Measurements from ENCODE around the gene SLC19A2. TPM values are rescaled to one million over a fixed set of nuclear protein-coding genes. Genes with fewer than 3 reads are reported as not detected.

Gene SLC19A2
- total RNA-seq, 1 experiment from 2014 or later = 9.9 TPM

DNA sequence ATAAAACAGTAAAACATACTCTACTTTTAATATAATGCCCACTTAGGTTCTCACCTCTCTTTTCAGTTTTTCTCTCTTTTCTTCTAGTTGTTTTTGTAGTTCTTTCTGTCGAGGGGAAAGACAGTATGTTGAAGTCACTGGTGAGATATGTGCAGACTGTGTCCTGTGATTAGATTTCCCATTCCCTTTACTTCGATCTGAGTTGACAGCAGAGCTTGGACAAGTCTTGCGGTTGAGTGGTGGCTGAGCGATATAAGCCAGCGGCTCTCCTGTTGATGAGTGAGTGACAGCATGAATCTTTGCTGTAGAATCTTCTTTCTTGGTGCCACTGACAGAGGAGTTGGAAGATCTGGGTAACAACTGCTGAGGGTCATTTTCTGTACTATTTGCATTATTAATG, 64.4 kb downstream of the SLC19A2 start:
- Histone ChIP-seq H3K9me3 (ENCODE audit: low read depth, low read length, poor library complexity, severe bottlenecking) (no peaks in the 10 kb centered on the region), H3K27me3 (replicated peaks; ENCODE audit: insufficient read depth, low read depth, low read length, poor library complexity) (no peaks in the 10 kb centered on the region), H3K4me3 (ENCODE audit: low read depth, low read length, poor library complexity, severe bottlenecking) (no peak overlapping the region), H3K27ac (ENCODE audit: low read depth, low read length, poor library complexity, severe bottlenecking) (no peak overlapping the region), H3K4me1 (ENCODE audit: insufficient read depth, low read length, poor library complexity, severe bottlenecking) (no peaks in the 10 kb centered on the region), H3K36me3 (ENCODE audit: insufficient read depth, low read length, poor library complexity, severe bottlenecking) (no peaks in the 10 kb centered on the region)
- no peak for DNase-seq (ENCODE audit: low spot score)
- POLR2A ChIA-PET (ENCODE audit: low non-redundant PET) = no interaction called here
- intact Hi-C loops (cut with micrococcal nuclease; ENCODE audit: unreplicated experiment) = no loop called here
- BruUV-seq (replicated peaks) = no TSS peak
- CTCF ChIA-PET = no interaction called here
- TF ChIP-seq, protein P1, sequence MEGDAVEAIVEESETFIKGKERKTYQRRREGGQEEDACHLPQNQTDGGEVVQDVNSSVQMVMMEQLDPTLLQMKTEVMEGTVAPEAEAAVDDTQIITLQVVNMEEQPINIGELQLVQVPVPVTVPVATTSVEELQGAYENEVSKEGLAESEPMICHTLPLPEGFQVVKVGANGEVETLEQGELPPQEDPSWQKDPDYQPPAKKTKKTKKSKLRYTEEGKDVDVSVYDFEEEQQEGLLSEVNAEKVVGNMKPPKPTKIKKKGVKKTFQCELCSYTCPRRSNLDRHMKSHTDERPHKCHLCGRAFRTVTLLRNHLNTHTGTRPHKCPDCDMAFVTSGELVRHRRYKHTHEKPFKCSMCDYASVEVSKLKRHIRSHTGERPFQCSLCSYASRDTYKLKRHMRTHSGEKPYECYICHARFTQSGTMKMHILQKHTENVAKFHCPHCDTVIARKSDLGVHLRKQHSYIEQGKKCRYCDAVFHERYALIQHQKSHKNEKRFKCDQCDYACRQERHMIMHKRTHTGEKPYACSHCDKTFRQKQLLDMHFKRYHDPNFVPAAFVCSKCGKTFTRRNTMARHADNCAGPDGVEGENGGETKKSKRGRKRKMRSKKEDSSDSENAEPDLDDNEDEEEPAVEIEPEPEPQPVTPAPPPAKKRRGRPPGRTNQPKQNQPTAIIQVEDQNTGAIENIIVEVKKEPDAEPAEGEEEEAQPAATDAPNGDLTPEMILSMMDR (conservative IDR thresholded peaks at IDR 0.05; ENCODE audit: low read depth, low read length) = no peak
- no peak for TF ChIP-seq EZH2 (IDR thresholded peaks at IDR 0.05; ENCODE audit: borderline replicate concordance, low read depth, low read length, poor library complexity, severe bottlenecking)

DNA sequence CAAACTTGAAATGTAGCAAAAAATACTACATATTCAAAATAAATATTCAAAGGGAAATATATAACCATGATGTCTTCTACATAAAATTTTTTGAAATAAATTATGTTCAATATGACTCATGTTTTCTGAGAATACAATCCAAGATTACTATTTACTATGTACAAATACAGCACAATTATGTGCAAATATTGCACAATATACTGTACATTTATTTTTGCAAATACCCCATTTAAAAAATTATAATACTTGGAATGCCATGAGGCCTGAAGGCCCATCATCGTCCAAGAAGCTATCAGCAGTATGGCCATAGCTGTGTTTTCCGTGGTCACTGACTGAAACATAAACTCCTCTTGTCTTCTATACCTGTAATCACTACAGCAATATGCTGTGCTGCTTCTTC, 70.8 kb downstream of the SLC19A2 start:
- no TSS peak for BruUV-seq (replicated peaks)
- no peaks in the 10 kb centered on the region for H3K4me1 ChIP-seq (ENCODE audit: insufficient read depth, low read length, poor library complexity, severe bottlenecking)
- no peak overlapping the region for H3K27ac ChIP-seq (ENCODE audit: low read depth, low read length, poor library complexity, severe bottlenecking)
- H3K9me3 ChIP-seq (ENCODE audit: low read depth, low read length, poor library complexity, severe bottlenecking) = no peaks in the 10 kb centered on the region
- no peaks in the 10 kb centered on the region for H3K27me3 ChIP-seq (replicated peaks; ENCODE audit: insufficient read depth, low read depth, low read length, poor library complexity)
- no peak overlapping the region for H3K4me3 ChIP-seq (ENCODE audit: low read depth, low read length, poor library complexity, severe bottlenecking)
- intact Hi-C loops (cut with micrococcal nuclease; ENCODE audit: unreplicated experiment) = no loop called here
- DNase-seq (ENCODE audit: low spot score) = no peak
- ChIA-PET CTCF (no interaction called here), POLR2A (ENCODE audit: low non-redundant PET) (no interaction called here)
- TF ChIP-seq EZH2 (IDR thresholded peaks at IDR 0.05; ENCODE audit: borderline replicate concordance, low read depth, low read length, poor library complexity, severe bottlenecking) = no peak
- TF ChIP-seq, protein P1 (conservative IDR thresholded peaks at IDR 0.05; ENCODE audit: low read depth, low read length) = no peak
- no peaks in the 10 kb centered on the region for H3K36me3 ChIP-seq (ENCODE audit: insufficient read depth, low read length, poor library complexity, severe bottlenecking)

Other genes starting within 250 kb of the SLC19A2 start
- 26.4 and 34.2 TPM in 2 replicates for gene NME7, start 118.1 kb downstream of the SLC19A2 start, total RNA-seq (2021)
- gene BLZF1, start 117.7 kb downstream of the SLC19A2 start, total RNA-seq (2021) = 20.3 and 22.5 TPM in 2 replicates
- gene CCDC181, start 58.5 kb downstream of the SLC19A2 start, total RNA-seq (2021) = 5.7 and 6.7 TPM in 2 replicates
- gene F5, start 100.5 kb upstream of the SLC19A2 start, total RNA-seq (2021) = not detected in 2 replicates
- not detected in 2 replicates for gene SELP, start 144.2 kb upstream of the SLC19A2 start, total RNA-seq (2021)
- not detected in 2 replicates for gene SELL, start 225.7 kb upstream of the SLC19A2 start, total RNA-seq (2021)
- gene SELE, start 248.1 kb upstream of the SLC19A2 start, total RNA-seq (2021) = not detected in 2 replicates

Measured in A673 (cell line).